K562 (cell line): Measurements from ENCODE around the gene MVK. TPM values are rescaled to one million over a fixed set of nuclear protein-coding genes. Genes with fewer than 3 reads are reported as not detected.

Source experiments
- ARID3A ChIP-seq: IDR thresholded peaks from 2 replicates; pipeline ENCODE4 v1.6.1; 2012; ENCODE audit warnings: low read depth, low read length, improper control_type of control experiment, borderline replicate concordance
- CBFA2T2 ChIP-seq: fragments of 450-650 bp; conservative IDR thresholded peaks from 2 replicates; pipeline ENCODE4 v1.6.1; 2017; ENCODE audit warnings: mild to moderate bottlenecking
- CSDE1 ChIP-seq, 2 experiments: fragments of 450-650 bp; IDR thresholded peaks; 2 replicates each; pipeline ENCODE4 v1.6.1; 2016; ENCODE audit warnings: mild to moderate bottlenecking in 1 of 2
- ETS2 ChIP-seq: IDR thresholded peaks from 2 replicates; pipeline ENCODE4 v1.6.1; 2016; ENCODE audit warnings: borderline replicate concordance, missing genetic modification characterization, mild to moderate bottlenecking, moderate library complexity, missing compliant biosample characterization; ENCODE audit not compliant: poor library complexity, severe bottlenecking
- ETV1 ChIP-seq: fragments of 450-650 bp; conservative IDR thresholded peaks from 2 replicates; pipeline ENCODE4 v1.6.1; 2016; ENCODE audit warnings: missing genetic modification characterization, control low read depth, low read depth, missing compliant biosample characterization
- GTF2A2 ChIP-seq: IDR thresholded peaks from 2 replicates; pipeline ENCODE4 v1.6.1; 2016; ENCODE audit warnings: mild to moderate bottlenecking, missing genetic modification characterization, missing compliant biosample characterization
- HINFP ChIP-seq: fragments of 450-650 bp; conservative IDR thresholded peaks from 2 replicates; pipeline ENCODE4 v1.6.1; 2016; ENCODE audit warnings: missing genetic modification characterization, low read depth, mild to moderate bottlenecking, control low read depth, missing compliant biosample characterization
- HSF4 ChIP-seq: fragments of 250-450 bp; sonication (Bioruptor Pico); IDR thresholded peaks from 2 replicates; pipeline ENCODE4 v2.1.2; 2022; ENCODE audit warnings: mild to moderate bottlenecking, moderate library complexity, borderline replicate concordance
- KAT8 ChIP-seq: fragments of 450-650 bp; IDR thresholded peaks from 2 replicates; pipeline ENCODE4 v1.6.1; 2016; ENCODE audit warnings: low read depth, mild to moderate bottlenecking
- LARP7 ChIP-seq: fragments of 450-650 bp; IDR thresholded peaks from 2 replicates; pipeline ENCODE4 v1.6.1; 2016
- MXD1 ChIP-seq: fragments of 250-450 bp; sonication (Bioruptor Pico); IDR thresholded peaks from 2 replicates; pipeline ENCODE4 v1.8.0; 2021; ENCODE audit warnings: borderline replicate concordance, mild to moderate bottlenecking, moderate library complexity; ENCODE audit not compliant: poor library complexity, severe bottlenecking
- MXI1 ChIP-seq: IDR thresholded peaks from 2 replicates; pipeline ENCODE4 v1.6.1; 2011; ENCODE audit warnings: low read depth, mild to moderate bottlenecking, improper control_type of control experiment, low read length
- RBFOX2 ChIP-seq: fragments of 200-400 bp; formaldehyde crosslinking; IDR thresholded peaks from 2 replicates; pipeline ENCODE4 v1.6.1; 2017; ENCODE audit warnings: low read depth, mild to moderate bottlenecking, low read length, moderate library complexity
- SMAD1 ChIP-seq: fragments of 150-350 bp; IDR thresholded peaks from 2 replicates; pipeline ENCODE4 v1.6.1; 2014; ENCODE audit warnings: low read length, low read depth; ENCODE audit not compliant: partially characterized antibody
- WHSC1 ChIP-seq: IDR thresholded peaks from one replicate; pipeline ENCODE4 v1.6.1; 2012; ENCODE audit warnings: low read length, control low read depth, inconsistent platforms
- YY1 ChIP-seq, 3 experiments: IDR thresholded peaks; 2 replicates each; pipeline ENCODE4 v1.6.1; 2011; ENCODE audit warnings: low read length in 2 of 3, mild to moderate bottlenecking in 2 of 3, moderate library complexity in 2 of 3, borderline replicate concordance in 1 of 3, control low read depth in 1 of 3, low read depth in 1 of 3; ENCODE audit not compliant: insufficient read depth in 3 of 3, insufficient replicate concordance in 2 of 3, control insufficient read depth in 1 of 3, insufficient read length in 1 of 3; ENCODE audit errors: extremely low read depth in 1 of 3
- ZBTB8A ChIP-seq: fragments of 450-650 bp; IDR thresholded peaks from 2 replicates; pipeline ENCODE4 v1.6.1; 2018; ENCODE audit warnings: mild to moderate bottlenecking, moderate library complexity; ENCODE audit not compliant: partially characterized antibody
- ZC3H4 ChIP-seq: sonication (generic); formaldehyde crosslinking; IDR thresholded peaks from 2 replicates; pipeline ENCODE4 v1.9.0; 2021; ENCODE audit warnings: missing genetic modification reagents, borderline replicate concordance
- ZNF212 ChIP-seq: fragments of 450-650 bp; formaldehyde crosslinking; IDR thresholded peaks from 2 replicates; pipeline ENCODE4 v1.4.0; 2020; ENCODE audit warnings: mild to moderate bottlenecking
- ZNF263 ChIP-seq: sonication (generic); formaldehyde crosslinking; IDR thresholded peaks from 2 replicates; pipeline ENCODE4 v1.8.0; 2022; ENCODE audit warnings: mild to moderate bottlenecking, missing genetic modification reagents, borderline replicate concordance
- ZNF274 ChIP-seq: IDR thresholded peaks from 2 replicates; pipeline ENCODE4 v1.6.1; 2011; ENCODE audit warnings: low read depth, mild to moderate bottlenecking, low read length, moderate library complexity, borderline replicate concordance
- ZNF41 ChIP-seq: fragments of 250-450 bp; sonication (Bioruptor Pico); conservative IDR thresholded peaks from 2 replicates; pipeline ENCODE4 v1.4.0; 2020; ENCODE audit warnings: mild to moderate bottlenecking
- polyA plus RNA-seq, 8 experiments: library from polyadenylated mRNA; depleted of rRNA in 4 of 8; stranded (reverse) in 5 of 8; unstranded in 3 of 8; fragments of >200 nt; fragmentation: Nextera tagmentation in 2 of 8; fragmentation: Illumina TruSeq in 1 of 8; extraction: Ambion mirVana in 2 of 8; extraction: Trizol in 1 of 8; gene quantifications; 2 replicates each; pipeline versions ENCODE4 v1.2.1 to v1.2.3, GENCODE V29; 2011 to 2014; ENCODE audit warnings: inconsistent platforms in 1 of 8, missing spikeins in 1 of 8
- total RNA-seq, 7 experiments: library from RNA; depleted of rRNA in 6 of 7; stranded (reverse); fragments of >200 nt in 6 of 7; fragmentation: Illumina TruSeq in 2 of 7; extraction: Trizol in 2 of 7; gene quantifications; 2 replicates each; pipeline versions ENCODE4 v1.2.1 to v1.2.3, GENCODE V29; 2011 to 2021; ENCODE audit warnings: low replicate concordance in 1 of 7
- TF ChIP-seq, protein P1 (sequence below), 2 experiments: fragments of 200-800 bp in 1 of 2; sonication (Bioruptor generic) in 1 of 2; sonication (generic) in 1 of 2; formaldehyde crosslinking in 1 of 2; IDR thresholded peaks in 1 of 2; conservative IDR thresholded peaks in 1 of 2; 2 replicates each; pipeline versions ENCODE4 v1.5.0 to v1.6.1; 2016 to 2020; ENCODE audit warnings: missing compliant biosample characterization in 1 of 2, missing genetic modification characterization in 1 of 2, missing genetic modification reagents in 1 of 2

Gene MVK
- total and polyA plus RNA-seq, 9 of the 15 experiments (the other 6 are each of a cell fraction or from before 2014, with no cell fraction given), result 0.41 to 33.6 (median 18.8) TPM

DNA sequence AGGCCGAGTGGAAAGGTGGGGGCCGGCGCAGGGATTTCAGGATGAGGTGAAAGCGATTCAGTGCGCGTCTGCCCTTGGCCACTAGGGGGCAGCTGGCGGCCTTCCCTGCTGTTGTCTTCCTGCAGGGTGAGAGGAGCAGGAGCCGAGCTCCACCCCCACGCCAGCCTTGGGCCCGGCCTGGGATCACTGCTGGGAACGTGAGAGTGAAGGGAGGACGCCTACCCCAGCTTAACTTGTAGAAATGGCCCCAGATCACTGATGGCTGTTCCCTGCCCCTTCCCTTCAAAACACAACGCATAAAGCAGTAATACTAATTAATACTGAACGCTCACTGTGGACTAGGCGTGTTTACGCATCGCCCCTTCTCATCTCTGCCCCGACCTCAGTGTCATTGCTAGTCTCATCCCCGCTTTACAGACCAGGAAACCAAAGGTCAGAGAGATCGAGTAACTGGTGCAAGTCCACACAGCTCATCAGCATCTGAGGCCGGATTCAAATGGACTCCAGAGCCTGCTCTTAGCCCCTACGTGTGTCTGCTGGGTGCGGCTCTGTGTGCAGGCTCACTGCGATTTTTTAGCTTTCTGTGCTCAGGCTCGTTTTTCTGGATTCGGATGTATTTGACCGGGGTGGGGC lies 24.3 kb downstream of the MVK start (continued):
- TF ChIP-seq ZNF274, result no peak
- TF ChIP-seq MXI1, result no peak
- TF ChIP-seq ZC3H4 (CRISPR knock-in tag), result no peak
- no peak for TF ChIP-seq GTF2A2 (tag)
- no peak for TF ChIP-seq ZBTB8A
- no peak for TF ChIP-seq KAT8
- TF ChIP-seq ZNF212 (CRISPR knock-in tag), result no peak
- TF ChIP-seq YY1 (IDR thresholded peaks at IDR 0.05; ENCODE audit: borderline replicate concordance in 1 of 3, control insufficient read depth in 1 of 3, extremely low read depth in 1 of 3, insufficient read depth in 3 of 3, insufficient read length in 1 of 3, insufficient replicate concordance in 2 of 3, low read depth in 1 of 3, low read length in 2 of 3), result peak in 1 of 3 experiments; percentile 23
- no peak for TF ChIP-seq SMAD1
- TF ChIP-seq ZNF263 (CRISPR knock-in tag), result peak; percentile 80
- TF ChIP-seq ETS2 (tag), result no peak
- no peak for TF ChIP-seq CSDE1 (IDR thresholded peaks at IDR 0.05)
- TF ChIP-seq HINFP (tag), result no peak
- no peak for TF ChIP-seq MXD1
- TF ChIP-seq ETV1 (tag), result no peak
- no peak for TF ChIP-seq LARP7
- TF ChIP-seq WHSC1, result no peak
- no peak for TF ChIP-seq RBFOX2
- TF ChIP-seq, protein P1, sequence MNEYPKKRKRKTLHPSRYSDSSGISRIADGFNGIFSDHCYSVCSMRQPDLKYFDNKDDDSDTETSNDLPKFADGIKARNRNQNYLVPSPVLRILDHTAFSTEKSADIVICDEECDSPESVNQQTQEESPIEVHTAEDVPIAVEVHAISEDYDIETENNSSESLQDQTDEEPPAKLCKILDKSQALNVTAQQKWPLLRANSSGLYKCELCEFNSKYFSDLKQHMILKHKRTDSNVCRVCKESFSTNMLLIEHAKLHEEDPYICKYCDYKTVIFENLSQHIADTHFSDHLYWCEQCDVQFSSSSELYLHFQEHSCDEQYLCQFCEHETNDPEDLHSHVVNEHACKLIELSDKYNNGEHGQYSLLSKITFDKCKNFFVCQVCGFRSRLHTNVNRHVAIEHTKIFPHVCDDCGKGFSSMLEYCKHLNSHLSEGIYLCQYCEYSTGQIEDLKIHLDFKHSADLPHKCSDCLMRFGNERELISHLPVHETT (CRISPR knock-in tag; conservative IDR thresholded peaks at IDR 0.05 in 1 of 2, IDR thresholded peaks at IDR 0.05 in 1 of 2), result no peak
- no peak for TF ChIP-seq CBFA2T2
- no peak for TF ChIP-seq ARID3A
- TF ChIP-seq ZNF41 (CRISPR knock-in tag), result no peak
- no peak for TF ChIP-seq HSF4 (CRISPR knock-in tag)
